HL-60/S4 treated with phorbol 12-myristate 13-acetate at 8.2 ng/mL for 4 days and 3 days (cell line): Measurements from ENCODE around the gene FRMD3.
"Not testable (repeated sequence)": the region's sequence is repeated elsewhere in the genome, so short reads cannot be mapped to it uniquely, and the experiment has no call there.

Experiments used
- in situ Hi-C: fragments of 300-500 bp; cut with MboI; formaldehyde crosslinking; loops from 2 replicates; pipeline ENCODE4 v1.15.0; 2022; ENCODE audit warnings: low sequenced_read_pairs

FRMD3 gene

GRCh38 chr9:83403527-83404238 is 134.5 kb downstream of the FRMD3 start:
- in situ Hi-C loops, result no loop called here

GRCh38 chr9:83401328-83401900 is 136.8 kb downstream of the FRMD3 start:
- in situ Hi-C loops, result no loop called here

- in situ Hi-C loops, result no loop called here
These were observed 141.4 kb downstream of the FRMD3 start for GRCh38 chr9:83396813-83397212.

GRCh38 chr9:83396342-83396741 is 141.9 kb downstream of the FRMD3 start:
- in situ Hi-C loops, result no loop called here

GRCh38 chr9:83392228-83392627 is 146.0 kb downstream of the FRMD3 start:
- in situ Hi-C loops, result no loop called here

- in situ Hi-C loops, result no loop called here
These were observed 149.9 kb downstream of the FRMD3 start for GRCh38 chr9:83388346-83388745.

GRCh38 chr9:83387401-83388185 is 150.6 kb downstream of the FRMD3 start:
- in situ Hi-C loops, result no loop called here

- in situ Hi-C loops, result no loop called here
These were observed 152.9 kb downstream of the FRMD3 start for GRCh38 chr9:83385317-83385716.

GRCh38 chr9:83384214-83384613 is 154.0 kb downstream of the FRMD3 start:
- in situ Hi-C loops, result no loop called here

- in situ Hi-C loops, result no loop called here
These were observed 155.2 kb downstream of the FRMD3 start for GRCh38 chr9:83383034-83383433.

- in situ Hi-C loops, result no loop called here
These were observed 155.8 kb downstream of the FRMD3 start for GRCh38 chr9:83382421-83382820.

GRCh38 chr9:83379045-83379444 is 159.2 kb downstream of the FRMD3 start:
- in situ Hi-C loops, result no loop called here

GRCh38 chr9:83372957-83373356 is 165.2 kb downstream of the FRMD3 start:
- in situ Hi-C loops, result no loop called here

GRCh38 chr9:83367326-83367725 is 170.9 kb downstream of the FRMD3 start:
- in situ Hi-C loops, result no loop called here

GRCh38 chr9:83362341-83362995 is 175.7 kb downstream of the FRMD3 start:
- in situ Hi-C loops, result no loop called here

GRCh38 chr9:83359039-83359438 is 179.2 kb downstream of the FRMD3 start:
- in situ Hi-C loops, result no loop called here

GRCh38 chr9:83358493-83358892 is 179.7 kb downstream of the FRMD3 start:
- in situ Hi-C loops, result not testable (repeated sequence)

- in situ Hi-C loops, result no loop called here
These were observed 182.5 kb downstream of the FRMD3 start for GRCh38 chr9:83355729-83356151.

GRCh38 chr9:83355024-83355444 is 183.2 kb downstream of the FRMD3 start:
- in situ Hi-C loops, result no loop called here

GRCh38 chr9:83349031-83349430 is 189.2 kb downstream of the FRMD3 start:
- in situ Hi-C loops, result loop anchor here (25.0 kb wide), 1 partner anchor 188 kb away; the partner anchor contains the start of gene FRMD3
